A549 (cell line): ENCODE results near the gene MAP4K4.

Experiments
- CEBPB ChIP-seq, 2 experiments: fragments of >200 bp in 1 of 2; sonication (Bioruptor Twin) in 1 of 2; formaldehyde crosslinking in 1 of 2; IDR thresholded peaks; 2 replicates each; pipeline ENCODE4 v1.6.1; 2012 to 2016
- EP300 ChIP-seq, 2 experiments: fragments of >200 bp; sonication (Bioruptor Twin); formaldehyde crosslinking; IDR thresholded peaks; 2 replicates in 1 of 2; 3 replicates in 1 of 2; pipeline ENCODE4 v1.6.1; 2016 to 2017
- KDM5A ChIP-seq: fragments of 200-600 bp; sonication (generic); IDR thresholded peaks from 2 replicates; pipeline ENCODE4 v1.6.1; 2016; ENCODE audit warnings: antibody characterized with exemption, mild to moderate bottlenecking
- MAFK ChIP-seq: fragments of 450-650 bp; IDR thresholded peaks from 2 replicates; pipeline ENCODE4 v1.6.1; 2014; ENCODE audit not compliant: partially characterized antibody
- MYC ChIP-seq: IDR thresholded peaks from 2 replicates; pipeline ENCODE4 v1.6.1; 2012; ENCODE audit warnings: mild to moderate bottlenecking, inconsistent platforms, low read length, improper control_type of control experiment, borderline replicate concordance
- NFE2L2 ChIP-seq: fragments of 150-350 bp; conservative IDR thresholded peaks from 2 replicates; pipeline ENCODE4 v1.6.1; 2014; ENCODE audit warnings: low read length
- POLR2A ChIP-seq: IDR thresholded peaks from 2 replicates; pipeline ENCODE4 v1.6.1; 2012; ENCODE audit warnings: mild to moderate bottlenecking, low read length
- RAD21 ChIP-seq, 2 experiments: fragments of >200 bp in 1 of 2; sonication (Bioruptor Twin) in 1 of 2; formaldehyde crosslinking in 1 of 2; IDR thresholded peaks in 1 of 2; conservative IDR thresholded peaks in 1 of 2; 2 replicates in 1 of 2; 3 replicates in 1 of 2; pipeline ENCODE4 v1.6.1; 2012 to 2018; ENCODE audit warnings: inconsistent platforms in 1 of 2
- RARB ChIP-seq: fragments of 250-450 bp; sonication (Bioruptor Pico); IDR thresholded peaks from 2 replicates; pipeline ENCODE4 v1.8.0; 2021; ENCODE audit warnings: mild to moderate bottlenecking, moderate library complexity
- RCOR1 ChIP-seq: fragments of 150-350 bp; IDR thresholded peaks from 2 replicates; pipeline ENCODE4 v1.6.1; 2014; ENCODE audit warnings: antibody characterized with exemption, low read length, low read depth
- TF ChIP-seq, protein P1 (sequence below): fragments of >200 bp; sonication (Bioruptor Twin); formaldehyde crosslinking; IDR thresholded peaks from 3 replicates; pipeline ENCODE4 v1.5.1; 2016

DNA sequence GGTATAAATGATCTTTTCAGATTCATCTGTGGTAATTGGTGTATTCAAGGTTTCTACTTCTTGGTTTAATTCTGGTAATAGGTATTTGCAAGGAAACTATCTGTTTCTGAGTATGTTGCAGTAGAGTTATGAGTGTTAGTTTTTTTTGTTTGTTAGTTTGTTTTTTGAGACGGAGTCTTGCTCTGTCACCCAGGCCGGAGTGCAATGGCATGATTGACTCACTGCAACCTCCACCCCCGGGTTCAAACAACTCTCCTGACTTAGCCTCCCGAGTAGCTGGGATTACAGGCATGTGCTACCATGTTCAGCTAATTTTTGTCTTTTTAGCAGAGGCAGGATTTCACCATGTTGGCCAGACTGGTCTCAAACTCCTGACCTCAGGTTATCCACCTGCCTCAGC is 233.3 kb downstream of the MAP4K4 start:
- TF ChIP-seq, protein P1, sequence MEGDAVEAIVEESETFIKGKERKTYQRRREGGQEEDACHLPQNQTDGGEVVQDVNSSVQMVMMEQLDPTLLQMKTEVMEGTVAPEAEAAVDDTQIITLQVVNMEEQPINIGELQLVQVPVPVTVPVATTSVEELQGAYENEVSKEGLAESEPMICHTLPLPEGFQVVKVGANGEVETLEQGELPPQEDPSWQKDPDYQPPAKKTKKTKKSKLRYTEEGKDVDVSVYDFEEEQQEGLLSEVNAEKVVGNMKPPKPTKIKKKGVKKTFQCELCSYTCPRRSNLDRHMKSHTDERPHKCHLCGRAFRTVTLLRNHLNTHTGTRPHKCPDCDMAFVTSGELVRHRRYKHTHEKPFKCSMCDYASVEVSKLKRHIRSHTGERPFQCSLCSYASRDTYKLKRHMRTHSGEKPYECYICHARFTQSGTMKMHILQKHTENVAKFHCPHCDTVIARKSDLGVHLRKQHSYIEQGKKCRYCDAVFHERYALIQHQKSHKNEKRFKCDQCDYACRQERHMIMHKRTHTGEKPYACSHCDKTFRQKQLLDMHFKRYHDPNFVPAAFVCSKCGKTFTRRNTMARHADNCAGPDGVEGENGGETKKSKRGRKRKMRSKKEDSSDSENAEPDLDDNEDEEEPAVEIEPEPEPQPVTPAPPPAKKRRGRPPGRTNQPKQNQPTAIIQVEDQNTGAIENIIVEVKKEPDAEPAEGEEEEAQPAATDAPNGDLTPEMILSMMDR = no peak
- TF ChIP-seq NFE2L2 = no peak
- TF ChIP-seq POLR2A = no peak
- TF ChIP-seq KDM5A = no peak
- TF ChIP-seq RCOR1 = no peak
- no peak for TF ChIP-seq EP300 (IDR thresholded peaks at IDR 0.05)
- no peak for TF ChIP-seq MAFK
- TF ChIP-seq MYC = no peak
- TF ChIP-seq RAD21 (conservative IDR thresholded peaks at IDR 0.05 in 1 of 2, IDR thresholded peaks at IDR 0.05 in 1 of 2) = no peak
- TF ChIP-seq RARB = no peak
- no peak for TF ChIP-seq CEBPB (IDR thresholded peaks at IDR 0.05)
